ENCODE measurements around the gene AFDN. TPM values are rescaled to one million over a fixed set of nuclear protein-coding genes. Genes with fewer than 3 reads are reported as not detected.

Gene AFDN
- total and polyA plus RNA-seq, 2 of the 8 experiments (the other 6 are each of a cell fraction or from before 2014, with no cell fraction given) = 53.4 to 192 TPM

DNA sequence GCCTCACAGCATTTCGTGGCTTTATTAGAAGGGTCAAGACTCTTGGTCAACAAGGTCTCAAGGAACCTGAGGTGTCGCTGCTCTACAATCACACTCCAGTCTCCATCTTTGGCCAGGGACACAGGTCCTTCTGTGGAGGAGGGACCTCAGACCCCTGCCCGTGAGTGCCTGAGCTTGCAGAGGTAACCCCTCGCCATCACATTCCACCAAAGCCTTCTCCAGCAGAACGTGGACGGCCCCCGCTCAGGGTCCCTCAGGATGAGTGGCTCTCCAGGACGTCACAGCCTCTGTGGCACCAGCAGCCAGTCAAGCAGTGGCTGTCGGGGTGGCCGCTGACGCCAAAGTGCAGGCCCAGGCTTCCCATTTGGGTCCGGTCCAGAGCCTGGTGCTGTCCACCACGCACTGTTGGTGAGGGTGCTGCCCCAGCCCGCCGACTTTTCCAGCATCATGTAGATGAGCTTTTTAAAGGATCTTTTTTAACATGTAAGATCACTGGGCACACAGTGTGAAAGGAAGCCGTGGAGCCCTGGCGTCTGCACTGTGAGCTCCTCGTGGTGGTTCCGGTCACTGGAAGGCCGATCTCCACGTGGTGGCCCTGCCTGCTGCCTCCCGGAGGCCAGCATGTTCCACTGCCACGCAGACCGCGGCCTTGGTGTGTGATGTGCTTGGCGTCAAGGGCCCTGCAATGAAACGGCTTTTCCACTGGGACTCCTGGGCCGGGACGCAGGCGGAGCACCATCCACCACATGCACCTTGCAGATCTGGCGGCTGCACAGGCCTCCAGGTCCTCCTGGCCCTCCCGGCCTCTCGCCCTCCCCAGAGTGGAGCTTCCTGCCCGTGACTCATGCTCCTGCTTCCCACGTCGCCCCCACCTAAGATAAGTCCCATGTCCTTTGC is 162.5 kb downstream of the AFDN start (continued):
- no peak for TF ChIP-seq KDM4A (IDR thresholded peaks at IDR 0.05; ENCODE audit: low read depth, low read length, severe bottlenecking)
- TF ChIP-seq KDM5A (IDR thresholded peaks at IDR 0.05; ENCODE audit: low read length) = no peak

Data from H1 (cell line).